ENCODE data around the gene CACYBP.
A peak's percentile ranks its signal among the peaks of the same experiment; 100 is the strongest.

The CACYBP gene, protein sequence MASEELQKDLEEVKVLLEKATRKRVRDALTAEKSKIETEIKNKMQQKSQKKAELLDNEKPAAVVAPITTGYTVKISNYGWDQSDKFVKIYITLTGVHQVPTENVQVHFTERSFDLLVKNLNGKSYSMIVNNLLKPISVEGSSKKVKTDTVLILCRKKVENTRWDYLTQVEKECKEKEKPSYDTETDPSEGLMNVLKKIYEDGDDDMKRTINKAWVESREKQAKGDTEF

DNA sequence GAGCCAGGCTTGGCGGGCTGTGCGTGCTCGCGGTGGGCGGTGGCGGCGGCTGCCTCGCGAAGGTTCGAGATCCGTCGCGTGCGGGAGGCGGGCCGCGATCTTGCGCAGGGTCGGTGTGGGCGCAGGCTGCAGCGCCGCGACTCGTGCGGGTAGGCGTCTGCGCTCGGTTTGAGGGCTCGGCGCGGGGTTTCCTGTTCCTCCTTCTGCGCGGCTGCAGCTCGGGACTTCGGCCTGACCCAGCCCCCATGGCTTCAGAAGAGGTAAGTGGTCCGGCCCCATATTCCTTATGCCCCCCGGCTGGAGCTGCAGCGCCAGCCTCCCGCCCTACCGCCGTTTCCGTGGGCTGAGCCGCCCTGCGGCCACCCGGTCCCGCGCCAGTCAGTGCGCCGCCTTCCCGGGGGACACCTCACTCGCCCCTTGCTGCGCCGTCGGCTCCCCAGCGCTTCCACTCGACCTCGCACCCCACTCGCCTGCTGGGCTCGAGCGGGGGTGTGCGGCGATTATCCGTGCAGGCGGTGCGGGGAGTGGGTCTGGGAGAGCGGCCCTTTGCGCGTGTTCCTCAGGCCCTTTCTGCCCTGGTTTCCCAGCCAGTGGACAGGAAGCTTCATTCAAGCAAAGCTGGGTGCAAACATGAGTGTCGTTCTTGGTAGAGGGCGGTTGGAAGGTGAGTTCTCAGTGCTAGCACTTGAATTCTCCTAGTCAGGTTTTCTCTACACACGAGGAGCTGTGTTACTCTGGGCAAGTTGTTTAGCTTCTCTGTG is at the start of gene CACYBP:
Gene CACYBP (plus strand): TSS at position 12 of the 761 bp plus-strand sequence. CDS start 234 bp downstream, at position 246.
- TF ChIP-seq, protein P1, sequence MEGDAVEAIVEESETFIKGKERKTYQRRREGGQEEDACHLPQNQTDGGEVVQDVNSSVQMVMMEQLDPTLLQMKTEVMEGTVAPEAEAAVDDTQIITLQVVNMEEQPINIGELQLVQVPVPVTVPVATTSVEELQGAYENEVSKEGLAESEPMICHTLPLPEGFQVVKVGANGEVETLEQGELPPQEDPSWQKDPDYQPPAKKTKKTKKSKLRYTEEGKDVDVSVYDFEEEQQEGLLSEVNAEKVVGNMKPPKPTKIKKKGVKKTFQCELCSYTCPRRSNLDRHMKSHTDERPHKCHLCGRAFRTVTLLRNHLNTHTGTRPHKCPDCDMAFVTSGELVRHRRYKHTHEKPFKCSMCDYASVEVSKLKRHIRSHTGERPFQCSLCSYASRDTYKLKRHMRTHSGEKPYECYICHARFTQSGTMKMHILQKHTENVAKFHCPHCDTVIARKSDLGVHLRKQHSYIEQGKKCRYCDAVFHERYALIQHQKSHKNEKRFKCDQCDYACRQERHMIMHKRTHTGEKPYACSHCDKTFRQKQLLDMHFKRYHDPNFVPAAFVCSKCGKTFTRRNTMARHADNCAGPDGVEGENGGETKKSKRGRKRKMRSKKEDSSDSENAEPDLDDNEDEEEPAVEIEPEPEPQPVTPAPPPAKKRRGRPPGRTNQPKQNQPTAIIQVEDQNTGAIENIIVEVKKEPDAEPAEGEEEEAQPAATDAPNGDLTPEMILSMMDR (IDR thresholded peaks at IDR 0.05; ENCODE audit: insufficient read depth, low read length, poor library complexity, severe bottlenecking) = no peak
- DNase-seq (ENCODE audit: extremely low read depth, insufficient read length) = no peak
- H3K4me3 ChIP-seq (replicated peaks; ENCODE audit: low read depth, low read length) = peak within 1 kb of the TSS; percentile 93
- no peaks in the 10 kb centered on the region for H3K27me3 ChIP-seq (replicated peaks; ENCODE audit: control insufficient read depth, insufficient read depth, low read length)
- no peaks in the 10 kb centered on the region; the same call in 1 of the 2 replicates for H3K36me3 ChIP-seq (ENCODE audit: control insufficient read depth, insufficient read depth, low read length)

DNA sequence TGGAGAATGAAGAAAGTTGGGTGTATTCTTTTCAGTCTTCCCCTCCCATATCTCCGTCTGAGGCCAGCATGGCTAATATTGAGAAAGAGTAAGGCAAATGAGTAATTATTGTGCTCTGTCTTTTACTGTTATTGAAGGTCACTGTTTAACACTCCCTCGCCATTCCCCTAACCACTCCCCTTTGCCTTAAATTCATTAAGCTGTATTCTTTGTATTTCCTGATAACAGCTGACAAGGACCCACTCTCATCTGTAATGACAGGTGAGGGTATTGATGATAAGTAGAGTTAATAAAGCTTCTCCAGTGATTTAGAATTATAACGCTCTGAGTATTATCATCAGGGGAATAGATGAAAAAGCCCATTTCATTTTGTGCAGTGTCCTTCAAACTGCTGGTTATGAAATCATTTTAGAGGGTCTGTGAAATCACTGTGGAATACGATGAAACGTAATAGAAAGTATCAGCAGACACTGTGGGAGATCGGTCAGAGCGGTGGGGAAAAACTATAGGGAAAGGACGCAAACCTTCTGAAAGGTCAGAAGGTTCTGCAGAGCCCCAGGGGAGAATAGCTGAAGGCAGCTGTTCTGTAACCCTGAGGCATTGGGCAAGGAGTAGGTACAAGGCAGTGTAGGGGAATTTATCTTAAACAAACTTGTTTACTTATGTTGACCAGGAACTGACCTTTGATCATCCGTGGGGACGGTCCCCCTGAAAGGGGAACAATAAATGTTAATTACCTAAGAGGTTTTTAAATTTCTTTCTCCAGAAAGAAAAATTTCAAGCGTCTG is 46.3 kb upstream of the CACYBP start:
- Histone ChIP-seq H3K27me3 (replicated peaks; ENCODE audit: control insufficient read depth, insufficient read depth, low read length) (no peaks in the 10 kb centered on the region), H3K4me3 (replicated peaks; ENCODE audit: low read depth, low read length) (peak overlapping the region; percentile 2; the same call in 1 of the 2 replicates), H3K36me3 (ENCODE audit: control insufficient read depth, insufficient read depth, low read length) (no peaks in the 10 kb centered on the region; the same call in 1 of the 2 replicates)
- DNase-seq (ENCODE audit: extremely low read depth, insufficient read length) = no peak
- TF ChIP-seq, protein P1 (IDR thresholded peaks at IDR 0.05; ENCODE audit: insufficient read depth, low read length, poor library complexity, severe bottlenecking) = no peak

DNA sequence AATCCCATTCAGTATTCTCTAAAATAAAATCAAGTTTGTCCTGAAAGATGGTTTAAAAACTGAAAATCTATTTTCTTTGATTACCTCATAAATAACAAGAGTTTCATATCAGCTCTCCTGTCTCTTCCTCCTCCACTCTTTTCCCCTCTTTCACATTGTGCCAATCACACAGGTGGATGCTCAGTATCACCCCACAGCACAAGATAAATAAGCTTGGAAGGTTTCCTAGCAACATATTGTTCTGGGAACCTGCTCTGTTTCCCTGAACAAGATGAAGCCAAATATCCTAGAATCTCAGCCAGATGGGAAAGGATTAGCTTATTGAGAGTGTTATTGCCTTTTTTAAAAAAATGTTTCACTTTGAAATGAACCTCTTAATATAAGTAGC is 45.7 kb upstream of the CACYBP start:
- DNase-seq (ENCODE audit: extremely low read depth, insufficient read length) = no peak
- no peaks in the 10 kb centered on the region; the same call in 1 of the 2 replicates for H3K36me3 ChIP-seq (ENCODE audit: control insufficient read depth, insufficient read depth, low read length)
- no peaks in the 10 kb centered on the region for H3K27me3 ChIP-seq (replicated peaks; ENCODE audit: control insufficient read depth, insufficient read depth, low read length)
- no peak overlapping the region for H3K4me3 ChIP-seq (replicated peaks; ENCODE audit: low read depth, low read length)
- TF ChIP-seq, protein P1 (IDR thresholded peaks at IDR 0.05; ENCODE audit: insufficient read depth, low read length, poor library complexity, severe bottlenecking) = no peak

DNA sequence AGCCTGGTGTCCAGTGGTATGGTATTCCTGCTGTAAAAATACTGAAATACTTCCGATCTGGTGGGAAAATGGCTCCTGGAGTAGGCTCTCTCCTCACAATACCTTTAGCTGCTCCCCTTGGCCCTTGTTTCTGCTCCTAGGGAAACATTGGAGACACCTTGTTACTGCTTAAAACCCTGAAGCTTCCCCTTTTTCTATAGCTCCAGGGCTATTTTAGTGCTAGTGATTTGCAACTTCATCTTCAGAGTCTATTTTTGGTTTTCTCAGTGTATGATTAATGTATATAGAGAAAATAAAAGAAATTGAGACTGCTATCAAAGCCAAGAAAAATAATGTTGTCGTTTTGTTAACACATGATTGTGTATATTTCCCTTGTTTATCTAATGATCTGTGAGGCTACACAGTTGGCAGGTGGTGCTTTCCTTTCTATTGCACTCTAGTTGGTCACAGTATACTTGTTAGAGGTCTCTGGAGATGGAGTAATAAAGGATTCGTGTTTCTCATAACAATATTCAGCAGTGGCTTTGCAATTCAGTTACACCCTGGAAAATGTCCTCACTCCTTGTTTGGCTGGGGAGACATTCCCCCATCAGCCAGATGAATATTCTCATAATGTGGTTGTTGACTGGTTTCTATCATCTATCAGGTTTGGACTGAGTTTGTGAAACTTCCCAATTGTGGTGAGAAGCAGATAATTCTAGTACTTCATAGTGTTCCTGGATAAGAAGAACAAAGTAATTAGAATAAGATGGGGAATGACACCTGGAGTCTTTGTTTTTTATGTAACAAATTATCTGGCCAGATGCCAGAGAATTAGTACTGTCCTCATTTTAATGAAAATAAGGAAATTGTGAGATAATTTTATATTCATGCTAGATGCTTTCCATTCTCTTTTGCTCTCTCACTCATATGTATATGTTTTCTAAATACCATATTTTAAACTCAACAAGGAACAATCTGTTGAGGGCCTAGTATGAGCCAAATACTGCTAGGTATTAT is 44.8 kb upstream of the CACYBP start:
- no peaks in the 10 kb centered on the region; the same call in 1 of the 2 replicates for H3K36me3 ChIP-seq (ENCODE audit: control insufficient read depth, insufficient read depth, low read length)
- no peak overlapping the region for H3K4me3 ChIP-seq (replicated peaks; ENCODE audit: low read depth, low read length)
- DNase-seq (ENCODE audit: extremely low read depth, insufficient read length) = no peak
- H3K27me3 ChIP-seq (replicated peaks; ENCODE audit: control insufficient read depth, insufficient read depth, low read length) = no peaks in the 10 kb centered on the region
- TF ChIP-seq, protein P1 (IDR thresholded peaks at IDR 0.05; ENCODE audit: insufficient read depth, low read length, poor library complexity, severe bottlenecking) = no peak

DNA sequence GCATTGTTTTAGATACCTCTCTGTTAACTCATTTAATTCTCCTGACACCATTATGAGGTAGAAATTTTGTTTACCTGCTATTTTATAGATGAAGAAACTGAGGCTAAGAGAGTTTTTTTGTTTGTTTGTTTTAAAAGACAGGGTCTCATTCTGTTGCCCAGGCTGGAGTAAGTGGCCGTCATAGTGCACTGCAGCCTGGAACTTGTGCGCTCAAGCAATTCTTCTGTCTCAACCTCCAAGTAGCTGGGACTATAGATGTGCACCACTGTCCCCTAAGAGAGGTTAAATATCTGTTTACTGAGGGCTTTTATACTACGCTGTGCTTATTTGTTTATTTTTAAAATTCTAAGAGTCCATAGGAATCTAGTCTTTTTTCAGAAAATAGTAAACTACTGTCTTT is 43.7 kb upstream of the CACYBP start:
- H3K36me3 ChIP-seq (ENCODE audit: control insufficient read depth, insufficient read depth, low read length) = no peaks in the 10 kb centered on the region; the same call in none of the 2 replicates
- H3K4me3 ChIP-seq (replicated peaks; ENCODE audit: low read depth, low read length) = no peak overlapping the region
- H3K27me3 ChIP-seq (replicated peaks; ENCODE audit: control insufficient read depth, insufficient read depth, low read length) = no peaks in the 10 kb centered on the region
- TF ChIP-seq, protein P1 (IDR thresholded peaks at IDR 0.05; ENCODE audit: insufficient read depth, low read length, poor library complexity, severe bottlenecking) = no peak
- DNase-seq (ENCODE audit: extremely low read depth, insufficient read length) = no peak
